PFSK-1 (cell line): ENCODE measurements around the gene HEATR9.

Source experiments
- FOXP2 ChIP-seq: optimal IDR thresholded peaks from 2 replicates; pipeline ENCODE3; 2011; ENCODE audit warnings: borderline replicate concordance, control low read depth, inconsistent platforms; ENCODE audit not compliant: insufficient read depth; ENCODE audit errors: extremely low read length, extremely low read depth
- POLR2AphosphoS5 ChIP-seq: IDR thresholded peaks from 2 replicates; pipeline ENCODE4 v1.6.1; 2012; ENCODE audit warnings: low read depth, mild to moderate bottlenecking, control low read depth, low read length, moderate library complexity
- SIN3A ChIP-seq: IDR thresholded peaks from 2 replicates; pipeline ENCODE4 v1.6.1; 2012; ENCODE audit warnings: mild to moderate bottlenecking, low read length, moderate library complexity, borderline replicate concordance; ENCODE audit not compliant: insufficient read depth
- TAF1 ChIP-seq: IDR thresholded peaks from 2 replicates; pipeline ENCODE4 v1.6.1; 2012; ENCODE audit warnings: low read length, control low read depth, borderline replicate concordance; ENCODE audit not compliant: insufficient read depth
- TF ChIP-seq, protein P1 (sequence below), 2 experiments: IDR thresholded peaks; 2 replicates each; pipeline versions ENCODE4 v1.6.1 to v1.8.0; 2011 to 2012; ENCODE audit warnings: low read depth in 2 of 2, low read length in 2 of 2, control low read depth in 1 of 2, inconsistent platforms in 1 of 2, mild to moderate bottlenecking in 1 of 2, moderate library complexity in 1 of 2; ENCODE audit not compliant: insufficient read depth in 1 of 2

HEATR9 gene

DNA sequence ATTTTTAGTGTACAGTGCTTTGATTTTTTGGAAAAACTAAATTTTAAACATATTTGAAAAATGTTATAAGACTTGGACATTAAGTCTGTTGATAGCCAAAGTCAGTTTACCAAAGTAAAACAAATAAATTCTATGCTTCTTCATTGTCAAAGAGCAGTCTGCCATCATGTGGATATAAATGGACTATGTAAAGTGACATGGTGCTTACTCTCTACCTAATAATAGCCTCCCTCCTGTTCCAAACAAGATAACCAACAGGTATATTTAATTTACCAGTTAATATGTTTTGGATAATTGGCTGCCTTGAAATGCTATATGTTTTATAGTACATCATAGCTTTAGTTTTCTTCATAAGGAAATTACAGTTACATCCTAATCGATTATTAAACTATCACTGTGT lies 43.5 kb downstream of the HEATR9 start:
- TF ChIP-seq SIN3A (no peak), POLR2AphosphoS5 (no peak), TAF1 (no peak), FOXP2 (no peak)
- TF ChIP-seq, protein P1, sequence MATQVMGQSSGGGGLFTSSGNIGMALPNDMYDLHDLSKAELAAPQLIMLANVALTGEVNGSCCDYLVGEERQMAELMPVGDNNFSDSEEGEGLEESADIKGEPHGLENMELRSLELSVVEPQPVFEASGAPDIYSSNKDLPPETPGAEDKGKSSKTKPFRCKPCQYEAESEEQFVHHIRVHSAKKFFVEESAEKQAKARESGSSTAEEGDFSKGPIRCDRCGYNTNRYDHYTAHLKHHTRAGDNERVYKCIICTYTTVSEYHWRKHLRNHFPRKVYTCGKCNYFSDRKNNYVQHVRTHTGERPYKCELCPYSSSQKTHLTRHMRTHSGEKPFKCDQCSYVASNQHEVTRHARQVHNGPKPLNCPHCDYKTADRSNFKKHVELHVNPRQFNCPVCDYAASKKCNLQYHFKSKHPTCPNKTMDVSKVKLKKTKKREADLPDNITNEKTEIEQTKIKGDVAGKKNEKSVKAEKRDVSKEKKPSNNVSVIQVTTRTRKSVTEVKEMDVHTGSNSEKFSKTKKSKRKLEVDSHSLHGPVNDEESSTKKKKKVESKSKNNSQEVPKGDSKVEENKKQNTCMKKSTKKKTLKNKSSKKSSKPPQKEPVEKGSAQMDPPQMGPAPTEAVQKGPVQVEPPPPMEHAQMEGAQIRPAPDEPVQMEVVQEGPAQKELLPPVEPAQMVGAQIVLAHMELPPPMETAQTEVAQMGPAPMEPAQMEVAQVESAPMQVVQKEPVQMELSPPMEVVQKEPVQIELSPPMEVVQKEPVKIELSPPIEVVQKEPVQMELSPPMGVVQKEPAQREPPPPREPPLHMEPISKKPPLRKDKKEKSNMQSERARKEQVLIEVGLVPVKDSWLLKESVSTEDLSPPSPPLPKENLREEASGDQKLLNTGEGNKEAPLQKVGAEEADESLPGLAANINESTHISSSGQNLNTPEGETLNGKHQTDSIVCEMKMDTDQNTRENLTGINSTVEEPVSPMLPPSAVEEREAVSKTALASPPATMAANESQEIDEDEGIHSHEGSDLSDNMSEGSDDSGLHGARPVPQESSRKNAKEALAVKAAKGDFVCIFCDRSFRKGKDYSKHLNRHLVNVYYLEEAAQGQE (IDR thresholded peaks at IDR 0.05; ENCODE audit: insufficient read depth in 1 of 2, low read depth in 2 of 2, low read length in 2 of 2) = no peak

DNA sequence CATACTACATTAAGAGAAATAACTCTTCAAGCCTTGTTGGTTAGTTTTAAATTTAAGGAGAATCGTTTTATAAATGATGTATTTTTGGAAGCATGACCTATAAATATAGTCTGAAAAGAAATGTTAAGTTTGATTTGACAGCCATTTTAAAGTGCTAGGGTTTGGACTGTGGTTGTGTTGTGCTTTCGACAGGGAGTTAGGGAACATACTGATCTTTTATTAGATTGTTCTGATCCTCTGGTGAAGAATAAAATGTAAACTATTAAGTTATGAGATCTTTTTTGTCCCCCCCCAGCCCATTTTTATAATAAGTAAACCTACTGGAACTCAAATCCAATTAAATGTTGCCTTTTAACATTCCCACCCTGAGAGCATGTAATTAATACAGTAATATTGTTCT lies 47.4 kb downstream of the HEATR9 start:
- TF ChIP-seq SIN3A (no peak), TAF1 (no peak), FOXP2 (no peak), POLR2AphosphoS5 (no peak)
- TF ChIP-seq, protein P1 (IDR thresholded peaks at IDR 0.05; ENCODE audit: insufficient read depth in 1 of 2, low read depth in 2 of 2, low read length in 2 of 2) = no peak

DNA sequence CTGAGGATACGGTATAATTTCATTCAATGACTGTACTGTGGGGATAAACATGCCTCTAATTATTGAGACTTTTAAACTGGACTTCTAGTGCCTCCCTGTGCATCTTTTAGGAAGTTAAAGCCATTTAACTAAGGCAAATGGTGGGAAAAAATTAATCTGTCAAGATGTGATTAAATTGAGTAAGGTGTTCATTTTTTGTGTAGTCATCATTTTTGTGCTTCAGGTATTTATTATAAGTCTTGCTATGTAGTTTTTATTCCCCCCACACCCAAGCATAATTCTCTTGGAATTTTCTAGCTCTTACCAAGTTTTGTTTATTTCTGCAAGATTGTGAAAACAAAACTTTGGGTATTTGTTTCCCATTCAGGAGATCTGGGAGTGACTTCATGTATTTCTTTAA lies 49.2 kb downstream of the HEATR9 start:
- no peak for TF ChIP-seq POLR2AphosphoS5
- TF ChIP-seq, protein P1 (IDR thresholded peaks at IDR 0.05; ENCODE audit: insufficient read depth in 1 of 2, low read depth in 2 of 2, low read length in 2 of 2) = no peak
- no peak for TF ChIP-seq FOXP2
- TF ChIP-seq SIN3A = no peak
- no peak for TF ChIP-seq TAF1

DNA sequence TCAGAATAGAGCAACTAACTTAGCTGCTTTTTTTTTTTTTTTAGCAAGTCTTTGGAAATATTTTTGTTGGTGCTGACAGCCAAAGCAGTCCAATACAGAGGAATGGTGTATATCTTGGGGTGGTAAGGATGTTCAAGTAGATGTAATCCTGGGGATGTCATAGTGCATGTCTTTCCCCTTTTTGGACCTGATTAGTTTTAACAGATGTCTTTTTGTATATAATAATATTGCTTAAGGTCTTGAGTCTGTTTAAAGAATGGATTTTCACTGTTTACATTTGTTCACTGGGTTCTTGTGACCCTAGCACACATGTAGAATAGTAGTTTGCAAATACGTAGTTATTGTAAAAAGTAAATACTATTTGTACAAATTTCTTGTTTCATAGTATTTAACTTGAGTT lies 51.5 kb downstream of the HEATR9 start:
- TF ChIP-seq POLR2AphosphoS5 (no peak), TAF1 (no peak), SIN3A (no peak), FOXP2 (no peak)
- TF ChIP-seq, protein P1 (IDR thresholded peaks at IDR 0.05; ENCODE audit: insufficient read depth in 1 of 2, low read depth in 2 of 2, low read length in 2 of 2) = no peak

DNA sequence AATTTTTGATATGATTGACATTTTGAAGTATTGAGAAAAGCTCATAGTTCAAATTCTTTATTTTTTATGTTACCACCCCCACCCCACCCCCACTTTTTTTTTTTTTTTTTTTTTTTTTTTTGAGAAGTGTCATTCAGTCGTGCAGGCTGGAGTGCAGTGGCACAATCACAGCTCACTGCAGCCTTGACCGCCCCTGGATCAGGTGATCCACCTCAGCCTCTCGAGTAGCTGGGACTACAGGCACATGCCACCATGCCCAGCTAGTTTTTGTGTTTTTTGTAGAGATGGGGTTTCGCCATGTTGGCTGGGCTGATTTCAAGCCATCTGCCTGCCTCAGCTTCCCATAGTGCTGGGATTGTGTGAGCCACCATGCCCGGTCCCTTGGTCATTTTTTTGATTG lies 52.0 kb downstream of the HEATR9 start:
- no peak for TF ChIP-seq SIN3A
- no peak for TF ChIP-seq FOXP2
- TF ChIP-seq, protein P1 (IDR thresholded peaks at IDR 0.05; ENCODE audit: insufficient read depth in 1 of 2, low read depth in 2 of 2, low read length in 2 of 2) = no peak
- no peak for TF ChIP-seq POLR2AphosphoS5
- TF ChIP-seq TAF1 = no peak
